CD4-positive, alpha-beta T cell treated with Interleukin-10 for 1 hour (primary cell): Measurements from ENCODE around the gene FKBP5.
"Not testable (repeated sequence)": the region's sequence is repeated elsewhere in the genome, so short reads cannot be mapped to it uniquely, and the experiment has no call there.

Source experiments
- DNase-seq: peaks from one replicate; pipeline ENCODE4 v3.0.0-alpha.2; 2020

FKBP5 gene

DNA sequence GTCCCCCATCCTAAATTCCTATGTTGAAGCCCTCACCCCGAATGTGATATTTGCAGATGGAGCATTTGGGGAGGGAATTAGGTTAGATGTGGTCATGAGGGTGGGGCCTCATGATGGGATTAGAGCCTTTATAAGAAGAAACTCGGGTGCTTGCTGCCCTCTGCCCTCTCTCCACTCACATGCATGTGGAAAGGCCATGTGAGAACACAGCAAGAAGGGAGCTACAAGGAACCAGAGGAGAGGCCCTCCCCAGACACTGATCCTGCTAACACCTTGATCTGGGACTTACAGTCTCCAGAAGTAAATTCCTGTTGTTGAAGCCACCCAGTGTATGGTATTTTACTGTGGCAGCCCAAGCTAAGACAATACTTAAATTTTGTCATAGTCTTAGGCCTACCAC, 106.4 kb downstream of the FKBP5 start:
- DNase-seq = no peak

DNA sequence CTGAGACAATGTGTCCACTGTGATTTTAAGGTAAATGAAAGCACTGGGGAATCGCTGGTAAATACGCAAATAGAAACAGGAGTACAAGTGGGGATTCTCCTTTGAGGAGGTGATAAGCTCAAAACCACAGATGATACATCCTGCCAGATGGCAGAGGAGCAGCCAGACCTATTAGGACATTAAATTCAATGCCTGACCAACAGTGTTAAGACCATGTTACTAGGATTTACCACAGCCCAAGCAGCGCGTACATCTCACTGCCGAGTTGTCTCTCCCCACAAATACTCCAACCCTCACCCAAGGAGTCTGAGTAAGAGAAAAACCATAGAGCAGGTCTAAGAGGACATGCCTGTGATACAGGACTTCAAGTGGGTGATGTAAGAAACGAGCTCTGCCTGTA, 107.1 kb downstream of the FKBP5 start:
- DNase-seq = no peak

DNA sequence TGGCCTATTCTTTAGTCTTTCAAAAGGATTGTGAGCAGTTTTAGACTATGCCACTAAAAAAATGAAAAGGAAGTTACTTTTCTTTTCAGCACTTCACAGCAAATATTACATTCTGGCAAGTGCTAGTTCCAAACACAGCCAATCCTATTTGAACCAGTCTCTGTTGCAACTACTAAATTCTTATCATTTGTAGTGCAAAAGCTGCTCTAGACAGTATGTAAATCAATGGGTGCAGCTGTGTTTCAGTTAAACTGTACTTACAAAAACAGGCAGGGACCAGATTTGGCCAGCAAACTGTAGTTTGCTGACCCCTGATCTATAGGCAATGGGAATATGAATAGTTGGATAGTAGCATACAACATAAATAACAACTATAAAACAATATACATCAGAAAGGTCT, 107.9 kb downstream of the FKBP5 start:
- no peak for DNase-seq

DNA sequence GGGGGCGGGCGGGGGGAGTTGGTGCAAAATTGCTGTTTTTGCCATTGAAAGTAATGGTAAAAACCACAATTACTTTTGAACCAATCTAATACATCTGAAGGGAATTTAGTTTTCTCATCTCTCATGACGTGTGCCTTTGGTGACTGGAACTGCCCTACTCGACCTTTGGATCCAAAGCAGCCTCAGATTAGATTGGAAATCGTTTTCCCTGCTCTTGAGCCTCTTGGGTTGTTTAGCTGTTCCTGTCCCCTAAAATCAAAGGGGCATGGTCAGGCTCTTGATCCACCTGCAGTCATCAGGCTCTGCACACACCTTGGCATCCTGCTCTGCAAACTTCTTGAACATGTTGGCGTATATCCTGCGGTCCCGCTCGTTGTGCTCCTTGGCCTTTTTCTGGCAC, 112.0 kb downstream of the FKBP5 start:
- DNase-seq = no peak

DNA sequence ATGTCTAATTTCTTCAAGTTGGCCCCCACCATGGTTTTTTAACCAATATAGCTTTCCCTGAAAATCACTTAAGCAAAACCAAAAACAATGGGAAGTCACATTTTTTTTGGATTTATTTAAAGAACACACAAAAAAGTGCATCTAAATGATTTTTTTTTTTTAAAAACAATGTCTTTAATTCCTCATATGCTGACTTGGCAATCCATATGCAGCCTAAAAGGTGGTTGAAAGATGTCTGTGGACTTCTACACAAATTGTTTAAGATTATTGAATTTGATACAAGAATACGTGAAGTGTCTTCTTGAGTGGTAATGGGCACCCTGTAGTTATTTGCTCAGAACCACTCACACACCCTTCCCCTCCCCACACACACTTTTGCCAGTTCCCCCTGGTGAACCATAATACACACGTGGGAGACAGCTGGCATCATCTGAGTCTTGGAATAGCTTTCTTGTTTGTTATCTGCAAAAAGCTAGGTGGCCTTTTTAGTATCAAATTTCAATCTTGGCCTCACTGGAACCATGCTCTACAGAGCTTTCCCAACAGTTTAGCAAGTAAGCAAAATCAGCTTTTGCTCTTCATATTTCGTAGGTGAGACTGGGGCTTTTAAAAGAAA, 115.1 kb downstream of the FKBP5 start:
- DNase-seq = no peak

DNA sequence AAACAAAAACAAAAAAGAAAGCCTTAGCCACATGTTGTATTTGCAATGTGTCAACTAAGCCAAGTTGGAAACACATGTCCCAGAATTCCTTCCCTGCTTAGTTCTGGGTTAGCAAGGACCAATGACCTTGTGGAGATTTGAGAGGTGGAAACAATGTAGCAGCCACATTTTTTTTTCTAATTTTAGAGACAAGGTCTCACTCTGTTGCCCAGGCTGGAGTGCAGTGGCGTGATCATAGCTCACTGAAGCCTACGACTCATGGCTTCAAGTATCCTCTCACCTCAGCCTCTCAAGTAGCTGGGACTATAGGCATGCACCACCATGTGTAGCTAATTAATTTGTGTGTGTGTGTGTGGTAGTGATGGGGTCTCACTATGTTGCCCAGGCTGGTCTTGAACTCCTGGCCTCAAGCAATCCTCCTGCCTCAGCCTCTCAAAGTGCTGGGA, 117.8 kb downstream of the FKBP5 start:
- not testable (repeated sequence) for DNase-seq

DNA sequence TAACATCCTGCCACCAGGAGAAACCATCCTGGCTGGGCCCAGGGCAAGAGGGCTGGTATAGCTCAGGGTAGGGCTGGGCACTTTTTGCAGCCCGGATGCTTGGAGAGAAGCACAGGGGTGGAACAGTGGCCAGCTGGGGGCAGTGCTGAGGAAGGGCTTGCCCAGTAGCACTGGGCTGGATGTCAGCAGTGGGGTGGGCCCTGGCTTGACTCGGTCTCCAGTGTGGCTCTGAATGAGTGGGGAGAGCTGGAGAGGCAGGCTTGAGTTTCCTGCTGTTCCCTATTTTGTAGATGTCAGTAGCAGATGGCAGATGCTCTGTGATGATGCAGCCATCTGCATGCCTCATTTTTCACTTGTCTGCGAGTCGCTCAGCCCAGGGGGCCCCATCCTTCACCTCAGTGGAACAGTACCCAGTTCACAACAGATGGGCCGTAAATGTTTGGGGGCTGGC, 119.7 kb downstream of the FKBP5 start:
- peak; percentile 39 for DNase-seq

DNA sequence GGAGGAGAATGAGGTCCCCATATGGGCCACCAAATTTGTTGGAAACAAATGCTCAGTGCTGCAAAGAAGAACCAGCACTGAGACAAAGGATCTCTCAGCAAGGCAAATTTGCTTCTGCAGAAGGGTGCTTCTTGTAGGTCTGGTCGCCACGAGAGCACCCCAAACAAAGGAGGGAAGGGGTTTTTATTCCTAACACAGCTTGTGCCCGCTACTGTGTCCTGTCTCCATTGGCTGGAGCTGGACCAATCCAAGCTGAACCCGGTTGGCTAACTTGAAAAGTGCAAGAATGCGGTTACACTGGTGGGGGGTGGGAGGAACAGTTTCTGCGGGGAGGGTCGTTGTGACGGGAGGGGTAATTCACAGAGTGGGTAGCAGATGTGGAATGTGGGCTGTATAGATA, 121.9 kb downstream of the FKBP5 start:
- DNase-seq = no peak

DNA sequence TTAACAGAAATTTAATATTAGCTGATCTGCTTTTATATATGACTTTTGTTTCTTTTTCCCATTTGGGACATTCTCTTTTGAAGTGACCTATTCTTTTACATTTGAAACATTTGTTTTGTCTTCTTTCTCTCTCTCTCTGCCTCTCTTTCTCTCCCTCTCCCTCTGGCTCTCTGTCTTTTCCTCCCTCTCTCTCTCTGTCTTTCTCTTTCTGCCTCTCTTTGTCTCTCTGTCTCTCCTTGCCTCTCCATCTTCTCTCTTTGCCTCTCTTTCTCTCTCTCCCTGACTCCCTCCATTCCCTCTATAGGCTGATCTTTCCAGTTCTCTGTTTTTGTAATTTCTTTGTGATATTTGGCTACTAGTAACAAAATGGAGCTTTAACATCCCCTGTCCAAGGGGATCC, 124.0 kb downstream of the FKBP5 start:
- no peak for DNase-seq

DNA sequence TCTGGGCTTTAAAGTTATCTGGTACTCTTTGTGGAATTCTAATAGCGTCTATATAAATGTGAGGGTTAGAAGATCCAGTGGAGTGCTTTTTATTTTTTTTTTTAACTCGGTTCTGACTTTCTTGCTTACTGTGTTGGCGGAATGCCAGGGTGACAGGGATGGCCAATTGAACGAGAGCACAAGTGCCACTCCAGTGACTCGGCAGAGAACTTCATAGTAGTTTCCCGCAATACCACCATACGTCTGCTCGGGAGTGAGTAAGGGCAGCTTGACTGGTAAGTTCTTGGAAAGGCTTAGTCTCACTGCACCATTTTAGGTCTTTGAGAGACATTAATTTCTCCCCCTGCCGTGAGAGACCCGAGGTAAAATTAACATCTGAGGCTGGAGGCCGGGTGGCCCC, 126.7 kb downstream of the FKBP5 start:
- no peak for DNase-seq

DNA sequence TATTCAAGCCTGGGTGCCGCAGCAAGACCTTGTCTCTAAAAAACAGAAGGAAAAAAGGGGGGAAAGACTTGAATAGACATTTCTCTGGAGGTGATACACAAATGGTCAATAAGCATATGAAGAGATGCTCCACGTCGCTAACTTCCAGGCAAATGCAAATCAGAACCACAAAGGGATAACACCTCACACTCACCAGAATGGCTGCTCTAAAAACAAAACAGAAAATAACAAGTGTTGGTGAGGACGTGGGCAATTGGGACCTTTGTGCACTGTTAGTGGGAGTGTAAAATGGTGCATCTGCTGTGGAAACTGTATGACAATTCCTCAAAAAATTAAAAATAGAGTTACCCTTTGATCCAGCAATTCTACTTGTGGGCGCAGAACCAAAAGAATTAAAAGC, 127.6 kb downstream of the FKBP5 start:
- no peak for DNase-seq

DNA sequence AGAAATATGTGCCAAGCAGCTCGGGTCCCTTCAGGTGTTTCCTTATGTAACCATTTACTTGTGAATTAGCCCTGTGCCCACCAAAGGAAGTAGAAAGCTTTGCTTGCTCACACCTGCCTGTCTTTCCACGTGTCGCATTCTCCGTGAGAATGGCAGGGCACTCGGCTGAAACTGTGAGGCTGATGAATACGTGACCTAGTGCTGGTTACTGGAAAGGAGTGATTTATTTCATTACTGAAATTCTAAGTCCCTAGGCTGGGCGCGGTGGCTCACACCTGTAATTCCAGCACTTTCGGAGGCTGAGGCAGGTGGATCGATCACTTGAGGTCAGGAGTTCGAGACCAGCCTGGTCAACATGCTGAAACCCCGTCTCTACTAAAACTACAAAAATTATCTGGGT, 130.1 kb downstream of the FKBP5 start:
- no peak for DNase-seq

DNA sequence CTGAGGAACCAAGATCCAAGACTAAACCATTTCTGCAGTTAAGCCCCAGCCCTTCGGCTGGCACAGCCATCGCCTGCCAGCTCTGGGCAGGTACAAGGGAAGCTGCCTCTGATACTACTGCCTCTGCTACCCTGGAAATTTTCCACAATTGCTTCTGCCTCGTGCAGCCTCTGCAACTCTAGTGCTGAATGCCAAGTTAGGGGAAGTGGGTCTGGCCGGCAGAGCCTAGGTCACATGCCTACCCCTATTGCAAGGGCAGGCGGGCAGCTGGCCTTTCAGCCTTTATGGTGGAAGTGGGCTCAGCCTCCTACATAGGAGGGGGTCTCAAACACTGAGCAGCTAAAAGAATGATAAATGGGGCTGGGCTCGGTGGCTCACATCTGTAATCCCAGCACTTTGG, 131.5 kb downstream of the FKBP5 start:
- DNase-seq = no peak

DNA sequence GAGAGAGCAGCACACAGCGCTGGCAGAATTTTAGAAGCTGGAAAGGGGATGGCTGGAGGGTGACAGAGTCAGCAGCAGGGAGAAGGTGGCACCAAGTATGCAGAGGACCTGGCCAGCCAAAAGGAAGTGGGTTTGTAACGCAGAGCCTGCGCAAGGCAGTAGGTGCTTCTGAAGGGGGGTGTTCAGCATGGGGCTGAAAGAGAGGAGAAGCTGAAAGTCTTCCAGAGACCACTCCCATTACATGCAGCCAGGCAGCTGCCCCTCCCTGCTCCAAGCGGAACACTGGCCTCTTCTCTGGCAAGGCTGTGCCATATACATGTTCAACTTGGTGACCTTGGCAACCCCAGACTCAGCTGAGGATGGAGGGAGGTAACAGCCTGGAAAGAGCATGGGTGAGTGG, 133.9 kb downstream of the FKBP5 start:
- no peak for DNase-seq

DNA sequence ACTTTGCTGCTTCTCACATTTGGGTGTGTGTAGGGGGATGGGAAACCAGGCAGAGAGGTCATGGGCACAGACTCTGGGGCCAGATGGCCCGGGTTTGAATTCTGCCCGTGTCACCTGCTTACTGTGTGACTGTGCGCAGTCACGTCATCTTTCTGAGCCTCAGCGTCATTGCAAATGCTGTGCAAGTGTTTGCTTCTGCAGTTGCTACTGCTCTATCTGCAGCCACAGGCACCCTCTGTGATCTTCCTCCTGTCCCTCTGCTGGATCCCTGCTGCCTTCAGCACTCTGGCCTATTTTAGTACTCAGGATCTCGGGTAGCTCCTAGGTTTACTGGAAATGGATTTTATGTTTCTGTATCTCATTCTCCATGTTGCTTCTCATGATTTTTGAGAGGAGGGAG, 135.4 kb downstream of the FKBP5 start:
- no peak for DNase-seq

DNA sequence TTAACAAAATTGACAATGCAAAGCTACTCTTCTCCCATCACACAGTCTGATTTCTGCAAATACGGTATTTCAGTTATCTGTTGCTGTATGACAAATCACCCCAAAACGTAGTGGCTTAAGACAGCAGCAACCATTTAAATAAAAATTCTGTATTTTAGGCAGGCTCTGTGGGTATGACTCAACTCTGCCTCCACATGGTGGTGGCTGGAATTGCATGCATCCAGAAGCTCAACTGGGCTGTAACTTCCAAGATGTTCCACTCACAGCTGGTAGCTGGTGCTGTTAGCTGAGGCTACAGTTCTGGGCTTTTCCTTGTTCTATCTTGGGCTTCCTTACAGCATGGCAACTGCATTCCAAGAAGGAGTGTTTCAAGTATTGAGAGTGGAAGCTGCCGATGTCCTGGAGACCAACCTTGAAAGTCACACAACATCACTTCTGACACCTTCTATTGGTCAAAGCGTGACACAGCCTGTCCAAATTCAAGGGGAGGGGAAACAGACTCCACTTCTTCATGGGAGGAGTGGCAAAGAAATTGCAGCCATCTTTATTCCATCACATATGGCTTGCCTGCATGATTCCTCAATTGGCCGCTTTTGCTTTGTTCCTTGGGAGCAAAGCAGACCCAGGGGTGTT, 136.3 kb downstream of the FKBP5 start:
- DNase-seq = peak; percentile 74

DNA sequence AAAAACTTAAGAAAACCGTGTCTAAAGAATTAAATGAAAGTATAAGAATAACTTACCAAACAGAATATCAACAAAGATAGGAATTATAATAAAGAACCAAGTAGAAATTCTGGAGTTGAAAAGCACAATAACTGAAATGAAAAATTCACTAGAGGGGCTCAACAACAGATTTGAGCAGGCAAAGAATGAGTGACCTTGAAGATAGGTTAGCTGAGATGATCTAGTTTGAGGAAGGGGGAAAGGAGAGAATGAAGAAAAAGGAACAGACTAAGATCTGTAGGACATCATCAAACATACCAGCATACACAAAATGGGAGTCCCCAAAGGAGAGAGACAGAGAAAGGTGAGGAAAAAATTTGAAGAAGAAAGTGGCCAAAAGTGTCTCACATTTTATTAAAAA, 138.3 kb downstream of the FKBP5 start:
- DNase-seq = no peak

DNA sequence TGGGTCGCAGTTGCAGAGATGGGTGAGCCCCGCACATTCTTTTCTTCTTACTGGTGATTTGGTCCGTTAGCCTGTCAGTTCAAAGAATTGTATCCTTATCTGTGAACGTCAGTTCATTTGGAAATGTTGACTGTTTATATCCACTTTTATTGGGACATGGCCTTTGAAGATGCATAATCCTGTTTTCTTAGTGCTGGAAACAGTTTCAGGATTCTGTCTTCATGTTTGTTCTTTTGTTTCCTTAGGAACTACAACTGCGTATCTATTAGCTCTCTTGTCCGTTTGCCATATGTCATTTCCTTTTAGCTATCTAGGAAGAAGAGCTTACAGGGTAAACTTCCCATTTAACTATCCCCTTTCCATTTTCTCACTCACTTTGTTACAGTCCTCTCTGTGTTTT, 141.0 kb downstream of the FKBP5 start:
- DNase-seq = no peak

DNA sequence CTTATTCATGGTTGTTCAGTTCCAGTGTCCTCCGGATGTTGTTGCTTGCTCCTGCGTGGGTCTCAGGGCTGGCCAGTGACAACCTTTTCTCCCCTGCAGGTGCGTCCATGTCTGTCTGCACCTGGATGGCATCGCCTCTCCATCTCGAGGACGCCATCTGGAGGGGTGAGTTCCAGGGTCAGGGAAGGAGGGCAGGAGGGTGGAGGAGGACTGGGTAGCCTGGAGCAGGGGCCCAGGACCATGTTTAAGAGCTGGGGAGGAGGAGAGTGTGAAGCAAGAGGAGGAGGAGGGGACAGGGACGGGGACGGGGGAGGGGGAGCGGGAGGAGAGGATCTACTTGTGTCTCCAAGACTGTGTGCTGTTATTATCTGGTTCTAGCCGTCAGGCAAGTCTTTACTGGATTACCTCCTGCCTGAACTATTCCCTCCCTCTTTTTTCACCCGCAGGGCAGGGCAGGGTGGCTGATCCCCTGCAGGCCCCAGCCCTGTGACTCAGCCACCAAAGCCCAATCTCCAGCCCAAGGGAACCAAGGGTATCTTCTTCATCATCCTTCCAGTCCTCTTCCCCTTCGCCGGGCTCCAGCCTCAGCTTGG, 143.8 kb downstream of the FKBP5 start:
- DNase-seq = no peak

DNA sequence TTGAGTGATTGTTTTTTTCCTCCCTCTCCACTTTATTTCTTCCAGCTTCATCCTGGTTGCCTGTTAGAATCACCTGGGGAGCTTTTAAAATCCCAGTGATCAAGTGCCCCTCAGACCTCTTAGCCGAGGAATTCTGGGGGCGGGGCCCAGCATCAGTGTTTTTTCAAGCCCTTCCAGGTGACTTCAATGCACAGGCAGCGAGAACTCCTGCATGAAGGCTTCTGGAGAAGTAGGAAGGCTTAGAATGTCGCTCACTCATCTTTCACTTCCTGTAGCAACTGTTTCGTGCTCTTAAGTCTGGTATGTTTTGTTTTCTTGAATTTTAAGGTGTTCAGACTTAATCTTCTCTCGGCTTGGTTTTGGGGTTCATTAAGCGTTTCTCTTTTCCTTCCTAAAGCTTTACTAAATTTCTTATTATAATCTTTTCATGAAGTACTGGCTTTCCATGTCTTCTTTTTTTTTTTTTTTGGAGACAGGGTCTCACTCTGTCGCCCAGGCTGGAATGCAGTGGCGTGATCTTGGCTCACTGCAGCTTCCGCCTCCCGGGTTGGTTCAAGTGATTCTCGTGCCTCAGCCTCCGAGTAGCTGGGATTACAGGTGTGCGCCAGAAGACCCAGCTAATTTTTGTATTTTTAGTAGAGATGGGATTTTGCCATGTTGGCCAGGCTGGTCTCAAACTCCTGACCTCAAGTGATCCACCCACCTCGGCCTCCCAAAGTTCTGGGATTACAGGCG, 145.1 kb downstream of the FKBP5 start:
- DNase-seq = no peak

DNA sequence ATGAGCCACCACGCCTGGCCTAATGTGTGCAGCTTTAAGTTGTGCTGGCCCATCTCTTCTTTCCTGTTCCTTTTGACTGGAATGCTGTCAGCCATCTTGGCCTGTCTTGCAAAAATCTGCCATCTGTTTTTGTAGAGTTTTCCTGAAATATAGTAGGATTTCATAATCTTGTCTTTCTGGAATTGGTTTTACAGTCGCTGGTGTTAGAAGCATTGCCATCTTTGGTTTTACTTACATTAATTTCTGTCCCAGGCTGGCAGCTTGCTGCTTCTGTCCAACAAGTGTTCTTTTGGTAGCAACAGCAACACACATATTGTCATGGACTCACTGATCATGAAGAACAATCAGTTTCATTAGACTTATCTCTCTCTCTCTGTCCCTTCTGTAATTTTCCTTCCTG, 146.9 kb downstream of the FKBP5 start:
- DNase-seq = no peak

DNA sequence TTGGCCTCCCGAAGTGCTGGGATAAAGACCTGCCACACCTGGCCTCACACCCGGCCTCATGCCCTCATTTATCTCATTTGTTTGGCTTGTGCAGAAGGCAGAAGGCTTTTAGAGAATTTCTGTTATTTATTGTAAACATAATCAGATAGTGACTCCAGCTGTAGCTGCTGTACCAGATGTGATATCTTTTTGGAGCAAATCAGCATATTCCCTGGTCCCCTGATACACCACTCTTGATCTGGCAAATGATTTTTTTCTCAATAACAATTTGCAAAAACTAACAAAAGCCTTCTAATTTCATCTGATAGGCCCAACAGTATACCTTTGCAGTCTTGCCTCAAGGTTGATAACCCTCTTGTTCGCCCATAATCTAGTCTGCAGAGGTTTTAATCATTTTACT, 149.5 kb downstream of the FKBP5 start:
- no peak for DNase-seq

DNA sequence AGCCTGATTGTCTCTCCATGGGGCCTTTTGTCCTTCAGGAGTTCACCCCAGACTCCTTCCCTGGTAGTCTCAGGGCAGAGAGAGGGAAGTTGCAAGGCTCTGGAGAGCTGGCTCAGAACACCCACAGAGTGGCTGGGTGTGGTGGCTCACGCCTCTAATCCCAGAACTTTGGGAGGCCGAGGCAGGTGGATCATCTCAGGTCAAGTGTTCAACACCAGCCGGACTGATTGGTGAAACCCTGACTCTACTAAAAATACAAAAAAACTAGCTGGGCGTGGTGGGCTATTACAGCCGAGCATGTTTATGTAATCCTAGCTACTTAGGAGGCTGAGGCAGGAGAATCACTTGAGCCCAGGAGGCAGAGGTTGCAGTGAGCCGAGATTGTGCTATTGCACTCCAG, 152.9 kb downstream of the FKBP5 start:
- not testable (repeated sequence) for DNase-seq
